Stimulated activated CD8-positive, alpha-beta memory T cell treated with anti-CD3 and anti-CD28 coated beads, Interleukin-2, amount 100 ng/mL, for 1 hour (primary cell): ENCODE data around the gene CDKN2AIPNL.

Source experiments
- DNase-seq, 2 donors: peaks; one replicate each; pipeline ENCODE4 v3.0.0-alpha.2; 2020; ENCODE audit warnings: low read depth in 2 of 2

Gene CDKN2AIPNL, protein sequence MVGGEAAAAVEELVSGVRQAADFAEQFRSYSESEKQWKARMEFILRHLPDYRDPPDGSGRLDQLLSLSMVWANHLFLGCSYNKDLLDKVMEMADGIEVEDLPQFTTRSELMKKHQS

DNA sequence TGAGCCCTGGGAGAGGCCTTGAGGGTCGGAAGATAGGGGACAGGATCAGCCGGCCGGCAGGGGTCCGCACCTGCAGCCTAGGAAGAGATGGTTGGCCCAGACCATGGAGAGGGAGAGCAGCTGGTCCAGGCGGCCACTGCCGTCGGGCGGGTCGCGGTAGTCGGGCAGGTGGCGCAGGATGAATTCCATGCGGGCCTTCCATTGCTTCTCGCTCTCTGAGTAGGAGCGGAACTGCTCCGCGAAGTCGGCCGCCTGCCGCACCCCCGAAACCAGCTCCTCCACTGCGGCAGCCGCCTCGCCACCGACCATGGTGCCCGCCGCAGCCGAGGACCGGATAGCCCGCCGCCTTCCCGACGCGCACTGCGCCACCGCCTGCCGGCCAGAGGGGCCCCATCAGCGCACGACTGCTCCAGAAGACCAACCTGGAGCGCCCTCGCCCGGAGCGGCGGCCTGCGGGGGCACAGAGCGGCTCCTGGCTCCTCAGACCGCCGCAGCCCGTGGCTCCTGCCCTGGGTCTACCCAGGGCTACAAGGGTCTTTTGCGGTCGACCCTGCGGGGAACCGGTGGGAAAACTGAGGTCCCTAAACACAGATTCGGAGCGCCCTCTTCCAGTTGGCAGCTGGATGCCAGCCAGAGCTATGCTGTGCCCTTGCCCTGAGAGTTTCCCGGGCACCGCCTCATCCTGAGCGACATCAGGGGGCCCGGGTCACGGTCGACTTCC, at the start of gene CDKN2AIPNL:
Gene CDKN2AIPNL, minus strand, starts transcription at position 336 of the 721 bp plus-strand sequence. Its CDS starts 27 bp downstream, at position 309.
- DNase-seq, result peak; percentile 75 to 81

DNA sequence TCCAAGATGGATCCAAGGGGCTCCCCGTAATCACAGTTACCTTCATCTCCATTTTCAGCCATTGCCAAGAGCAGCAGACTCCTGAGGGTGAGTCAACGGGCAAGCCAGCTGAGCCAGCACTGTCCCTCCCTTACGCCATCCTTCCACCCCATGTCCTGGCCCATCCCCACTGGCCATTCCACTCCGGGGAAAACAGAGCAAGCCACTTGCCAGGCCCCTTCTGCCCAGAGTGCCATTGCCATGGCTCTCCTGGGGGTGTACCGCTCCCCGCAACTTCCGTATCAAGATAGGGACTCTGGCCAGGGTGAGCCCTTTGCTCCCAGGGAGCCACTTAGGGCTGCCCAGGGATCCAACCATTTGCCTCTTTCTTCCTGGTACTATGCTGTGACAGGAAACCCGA, 48.9 kb upstream of the CDKN2AIPNL start:
- DNase-seq, result no peak

DNA sequence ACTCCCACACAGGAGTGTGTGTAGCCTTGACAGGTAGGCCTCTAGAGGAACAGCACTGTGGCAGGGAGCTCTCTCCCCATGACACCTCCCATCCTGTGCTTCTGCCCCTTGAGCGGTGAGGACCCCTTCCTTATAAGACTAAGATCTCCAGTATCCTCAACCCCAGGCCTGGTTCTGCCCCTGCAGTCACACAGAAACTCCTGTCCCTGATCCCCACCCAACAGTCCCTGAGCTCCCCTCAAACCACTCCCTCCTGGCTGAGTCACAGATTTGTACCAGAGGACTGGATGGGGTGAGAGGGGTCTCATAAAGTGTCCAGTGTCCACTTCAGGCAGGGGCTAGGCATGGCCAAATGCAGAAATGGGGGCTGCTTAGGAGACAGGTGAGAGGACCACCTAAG, 47.8 kb upstream of the CDKN2AIPNL start:
- DNase-seq, result no peak

DNA sequence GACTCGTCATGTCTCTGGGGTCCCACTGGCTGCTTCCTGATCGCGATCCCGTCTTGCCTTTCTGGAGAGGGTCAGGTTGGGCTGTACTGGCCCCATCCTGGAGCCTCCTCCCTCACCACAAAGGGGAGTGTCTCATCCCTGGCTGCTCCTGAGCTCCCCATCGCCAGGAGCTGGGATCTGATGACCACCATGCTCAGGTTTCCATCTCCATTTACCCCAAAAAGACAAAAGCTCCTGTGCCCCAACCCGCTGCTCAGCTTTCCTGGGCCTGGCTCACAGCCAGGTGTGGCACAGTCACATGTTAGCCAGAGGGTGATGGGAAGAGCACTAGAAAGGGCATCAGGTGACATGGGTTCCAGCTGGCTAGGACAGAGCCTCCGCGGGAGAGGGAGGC, 47.3 kb upstream of the CDKN2AIPNL start:
- no peak for DNase-seq

DNA sequence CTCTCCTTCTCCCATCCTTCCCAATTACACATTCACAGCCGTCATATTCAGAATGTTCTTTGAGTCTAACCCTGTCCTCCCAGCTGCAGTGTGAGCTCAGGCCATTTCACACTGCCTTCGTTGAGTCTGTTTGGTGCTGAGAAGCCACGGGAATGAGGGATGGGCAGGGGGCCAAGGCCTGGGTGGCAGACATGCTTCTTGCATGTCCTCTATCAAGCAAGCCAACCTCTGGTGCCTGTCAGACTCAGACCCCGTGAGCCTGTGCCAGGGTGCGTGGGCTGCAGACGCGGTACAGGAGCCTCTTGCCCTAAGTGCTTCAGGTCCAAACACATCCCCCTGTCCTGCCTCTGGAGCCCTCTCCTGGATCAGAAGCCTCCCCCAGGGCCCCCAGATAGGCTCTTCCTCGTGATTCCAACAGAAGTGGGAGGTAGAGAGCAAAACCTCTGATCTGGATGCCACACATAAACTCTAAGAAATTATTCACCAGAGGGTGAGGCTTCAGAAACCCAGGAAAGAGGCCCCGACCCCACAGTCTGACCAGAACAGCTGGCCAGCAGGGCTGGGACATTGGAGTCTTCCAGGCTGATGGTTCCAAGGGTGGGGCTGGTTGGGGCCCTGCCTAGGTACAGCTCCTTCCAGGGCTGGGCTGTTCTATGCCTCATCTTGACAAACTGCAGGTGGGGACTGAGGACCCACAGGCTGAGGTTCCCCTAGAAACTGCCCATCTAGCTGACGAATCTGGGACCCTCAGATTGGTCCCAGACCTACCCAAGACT, 46.7 kb upstream of the CDKN2AIPNL start:
- DNase-seq, result no peak

DNA sequence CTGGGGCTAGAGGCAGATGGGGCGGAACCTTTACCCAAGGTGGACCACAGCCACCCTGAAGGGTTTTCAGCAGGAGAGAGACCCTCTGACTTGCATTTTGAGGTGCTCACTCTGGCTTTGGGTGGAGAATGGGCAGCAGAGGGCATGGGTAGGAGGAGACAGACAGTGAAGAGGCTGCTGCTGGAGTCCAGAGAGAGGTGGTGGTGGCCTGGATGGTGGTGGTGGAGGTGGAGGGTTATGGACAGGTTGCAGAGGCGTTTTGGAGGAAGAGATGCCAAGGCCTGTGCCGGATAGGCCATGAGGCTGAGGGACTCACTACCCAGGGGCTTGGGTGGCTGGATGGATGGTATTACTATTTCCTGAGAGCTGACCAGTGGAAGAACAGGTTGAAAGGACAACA, 46.1 kb upstream of the CDKN2AIPNL start:
- no peak for DNase-seq

DNA sequence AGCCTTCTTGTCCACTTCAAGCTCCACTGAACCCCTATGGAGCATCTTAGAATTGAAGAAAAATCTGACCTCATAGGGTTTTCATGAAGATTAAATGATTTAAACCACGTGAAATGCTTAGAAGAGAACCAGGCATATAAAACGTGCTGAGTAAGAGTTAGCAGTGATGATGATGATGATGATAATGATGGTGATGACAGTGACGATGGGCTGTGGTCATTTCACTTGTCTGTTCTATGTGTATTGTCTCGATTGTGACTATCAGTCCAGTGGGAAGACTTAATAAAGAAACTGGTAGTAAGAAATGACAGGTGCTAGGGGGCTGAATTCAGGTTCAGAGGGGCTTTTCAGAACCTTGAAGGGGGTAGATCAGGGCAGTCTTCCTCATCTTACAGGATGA, 45.1 kb upstream of the CDKN2AIPNL start:
- DNase-seq, result no peak

DNA sequence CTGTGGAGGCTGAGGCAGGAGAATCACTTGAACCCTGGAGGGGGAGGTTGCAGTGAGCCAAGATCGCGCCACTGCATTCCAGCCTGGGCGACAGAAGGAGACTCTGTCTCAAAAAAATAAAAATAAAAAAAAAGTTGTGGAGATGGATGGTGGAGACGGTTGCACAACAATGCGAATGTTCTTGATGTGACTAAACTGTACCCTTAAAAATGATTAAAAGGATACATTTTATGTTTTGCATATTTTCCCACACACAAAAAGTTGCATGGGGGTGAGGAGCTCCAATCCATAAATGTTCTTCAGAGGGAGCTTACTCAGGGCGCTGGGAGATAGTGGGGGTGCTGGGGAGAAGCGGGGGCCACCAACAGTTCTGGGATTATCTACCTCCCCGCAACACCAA, 43.8 kb upstream of the CDKN2AIPNL start:
- no peak for DNase-seq

DNA sequence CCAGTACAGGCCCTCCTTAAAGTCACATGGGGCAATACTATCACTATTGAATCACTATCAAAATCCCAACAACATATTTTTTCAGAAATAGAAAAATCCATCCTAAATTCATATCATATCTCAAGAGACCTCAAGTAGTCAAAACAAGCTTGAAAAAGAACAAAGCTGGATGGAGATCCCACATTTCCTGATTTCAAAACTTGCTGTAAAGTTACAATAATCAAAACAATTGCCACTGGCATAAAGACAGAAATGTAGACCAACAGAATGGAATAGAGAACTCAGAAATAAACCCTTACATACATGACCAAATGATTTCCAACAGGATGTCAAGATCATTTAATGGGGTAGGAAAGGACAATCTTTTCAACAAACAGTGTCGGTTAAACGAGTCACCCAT, 41.3 kb upstream of the CDKN2AIPNL start:
- no peak for DNase-seq

DNA sequence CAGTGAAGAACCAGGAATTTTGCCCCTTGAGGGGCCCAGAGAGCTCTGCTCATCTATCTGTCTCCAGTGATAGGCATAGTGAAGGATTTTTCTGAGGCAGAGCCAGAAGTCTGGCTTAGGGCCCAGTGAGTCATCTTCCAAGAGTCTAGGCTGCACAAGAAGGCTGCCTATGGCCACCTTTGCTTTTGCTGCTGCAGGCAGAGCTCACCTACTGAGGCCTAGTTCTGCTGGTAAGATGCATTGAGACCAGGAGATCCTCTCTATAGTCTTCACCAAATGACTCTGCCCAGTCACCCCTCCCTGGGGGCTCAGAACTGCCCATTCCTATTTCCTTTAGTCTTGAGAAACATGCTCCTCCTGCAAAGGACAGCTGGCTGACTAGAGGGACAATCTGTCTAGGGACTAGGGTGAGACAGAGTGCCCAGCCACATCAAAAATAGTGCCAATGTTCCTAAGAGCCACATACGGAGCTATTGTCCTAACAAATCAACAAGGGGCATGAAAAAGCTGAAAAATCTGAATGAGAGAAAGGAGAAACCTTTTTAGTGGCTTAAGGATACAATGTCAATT, 40.3 kb upstream of the CDKN2AIPNL start:
- DNase-seq, result no peak

DNA sequence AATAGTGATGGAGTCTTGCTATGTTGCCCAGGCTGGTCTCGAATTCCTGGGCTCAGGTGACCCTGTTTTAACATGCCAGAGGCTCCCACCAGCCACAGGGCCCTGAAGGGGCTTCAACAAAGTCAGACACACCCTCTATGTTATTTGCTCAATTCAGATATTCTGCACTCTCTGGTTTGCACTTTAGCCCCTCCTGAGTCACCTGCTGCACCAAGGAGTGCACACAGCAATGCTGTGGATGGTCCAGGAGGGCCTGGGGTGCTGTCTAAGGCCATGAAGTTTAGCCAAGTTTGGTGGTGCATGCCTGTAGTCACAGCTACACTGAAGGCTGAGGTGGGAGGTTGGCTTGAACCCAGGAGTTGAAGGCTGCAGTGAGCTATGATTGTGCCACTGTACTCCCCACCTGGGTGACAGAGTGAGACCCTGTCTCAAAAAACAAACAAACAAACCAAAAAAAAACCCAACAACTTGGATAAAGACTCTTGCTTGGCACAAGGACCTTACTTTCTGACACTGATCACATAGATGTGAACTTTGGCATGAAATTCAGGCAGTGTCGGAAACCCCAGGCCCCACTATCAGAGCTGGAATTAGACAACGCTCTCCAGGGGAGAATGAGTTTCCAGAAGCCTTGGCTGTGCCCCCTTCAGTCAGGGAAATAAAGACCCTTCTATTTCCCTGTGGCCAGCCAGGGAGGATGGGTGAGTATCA, 39.7 kb upstream of the CDKN2AIPNL start:
- DNase-seq, result no peak

DNA sequence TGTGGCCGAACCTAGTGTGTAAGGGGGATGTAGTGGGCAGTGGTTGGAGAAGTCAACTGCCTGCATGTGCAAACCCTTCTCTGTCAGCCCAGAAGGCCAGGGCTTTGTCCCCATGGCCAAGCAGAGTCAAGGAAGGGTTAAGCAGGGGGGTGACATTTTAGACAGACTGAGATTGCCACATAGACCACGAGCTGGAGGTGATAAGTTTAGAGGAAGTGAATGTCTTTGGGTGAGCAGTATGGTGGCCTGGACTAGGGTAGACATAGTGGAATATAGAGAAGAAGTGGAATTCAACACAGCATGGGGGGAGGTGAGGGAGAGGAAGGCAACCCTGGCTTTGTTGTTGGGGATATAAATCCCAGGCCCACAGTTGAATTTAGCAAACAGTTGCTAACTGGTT, 38.7 kb upstream of the CDKN2AIPNL start:
- DNase-seq, result no peak

DNA sequence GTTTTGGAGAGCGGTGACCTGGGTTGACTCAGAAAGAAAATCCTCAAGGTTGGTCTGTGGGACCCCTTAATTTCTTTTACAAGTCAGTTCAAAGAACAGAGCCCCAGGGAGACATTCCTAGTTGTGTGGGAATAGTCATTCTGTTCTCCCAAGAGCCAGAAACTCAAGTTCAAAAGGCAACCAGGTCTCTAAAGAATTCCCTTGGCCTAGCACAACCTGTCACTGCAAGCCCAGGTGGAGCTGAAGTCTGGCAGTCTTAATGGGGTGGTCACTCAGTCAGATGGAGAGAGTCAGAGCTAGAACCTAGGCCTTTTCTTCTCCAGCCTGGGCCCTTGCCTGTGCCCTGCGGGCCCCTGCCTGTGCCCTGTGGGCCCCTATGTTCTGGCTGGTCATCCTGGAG, 37.5 kb upstream of the CDKN2AIPNL start:
- DNase-seq, result no peak

DNA sequence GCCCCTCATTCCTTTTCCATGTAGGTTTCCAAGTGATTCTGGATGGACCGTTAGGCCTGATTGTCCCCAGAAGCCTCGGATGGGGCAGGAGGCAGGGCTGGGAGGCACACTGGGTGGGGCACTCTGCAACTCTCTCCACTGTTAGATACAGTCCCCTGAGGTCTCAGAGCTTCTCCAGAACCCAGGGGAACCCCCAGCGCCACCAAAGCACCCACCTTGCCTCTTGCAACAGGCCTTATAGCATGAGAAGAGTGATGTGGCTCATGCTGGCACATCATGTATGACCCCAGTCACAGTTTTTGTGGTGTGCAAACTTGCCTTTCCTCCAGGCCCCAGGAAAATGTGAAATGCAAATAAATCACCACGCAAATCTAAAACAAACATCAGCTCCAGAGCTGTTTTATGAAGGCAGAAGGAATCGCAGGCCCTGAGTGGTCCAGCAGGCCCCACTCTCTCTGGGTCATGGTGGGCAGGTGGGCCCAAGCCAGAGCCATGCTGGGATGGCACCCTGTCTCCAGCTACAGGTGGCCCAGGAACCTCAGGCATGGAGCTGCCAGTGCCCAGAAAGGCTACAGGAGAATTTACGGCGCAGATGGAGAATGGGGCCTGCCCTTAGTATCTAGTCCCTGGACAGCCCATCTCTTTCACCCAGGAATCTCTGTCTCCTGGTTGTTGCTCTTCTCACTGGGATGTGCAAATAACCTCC, 36.3 kb upstream of the CDKN2AIPNL start:
- DNase-seq, result no peak

DNA sequence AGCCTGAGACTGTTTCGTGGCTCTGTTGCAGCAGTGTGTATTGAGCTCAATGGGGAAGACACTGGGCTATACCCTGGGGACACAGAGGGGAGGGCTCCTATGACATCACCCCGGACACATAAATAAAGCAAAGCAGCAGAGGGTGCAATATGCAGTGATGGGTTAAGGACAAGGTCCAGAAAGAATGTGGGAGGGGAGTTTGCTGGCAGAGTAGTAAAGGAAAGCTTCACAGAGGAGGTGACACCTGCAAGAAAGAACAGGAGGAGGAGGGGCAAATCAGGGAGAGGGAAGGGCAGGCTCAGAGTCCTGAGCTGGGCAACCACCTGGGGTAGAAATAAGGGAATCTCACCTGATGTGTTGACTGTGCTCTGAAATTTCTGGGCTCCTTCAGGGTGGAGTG, 35.3 kb upstream of the CDKN2AIPNL start:
- DNase-seq, result no peak

DNA sequence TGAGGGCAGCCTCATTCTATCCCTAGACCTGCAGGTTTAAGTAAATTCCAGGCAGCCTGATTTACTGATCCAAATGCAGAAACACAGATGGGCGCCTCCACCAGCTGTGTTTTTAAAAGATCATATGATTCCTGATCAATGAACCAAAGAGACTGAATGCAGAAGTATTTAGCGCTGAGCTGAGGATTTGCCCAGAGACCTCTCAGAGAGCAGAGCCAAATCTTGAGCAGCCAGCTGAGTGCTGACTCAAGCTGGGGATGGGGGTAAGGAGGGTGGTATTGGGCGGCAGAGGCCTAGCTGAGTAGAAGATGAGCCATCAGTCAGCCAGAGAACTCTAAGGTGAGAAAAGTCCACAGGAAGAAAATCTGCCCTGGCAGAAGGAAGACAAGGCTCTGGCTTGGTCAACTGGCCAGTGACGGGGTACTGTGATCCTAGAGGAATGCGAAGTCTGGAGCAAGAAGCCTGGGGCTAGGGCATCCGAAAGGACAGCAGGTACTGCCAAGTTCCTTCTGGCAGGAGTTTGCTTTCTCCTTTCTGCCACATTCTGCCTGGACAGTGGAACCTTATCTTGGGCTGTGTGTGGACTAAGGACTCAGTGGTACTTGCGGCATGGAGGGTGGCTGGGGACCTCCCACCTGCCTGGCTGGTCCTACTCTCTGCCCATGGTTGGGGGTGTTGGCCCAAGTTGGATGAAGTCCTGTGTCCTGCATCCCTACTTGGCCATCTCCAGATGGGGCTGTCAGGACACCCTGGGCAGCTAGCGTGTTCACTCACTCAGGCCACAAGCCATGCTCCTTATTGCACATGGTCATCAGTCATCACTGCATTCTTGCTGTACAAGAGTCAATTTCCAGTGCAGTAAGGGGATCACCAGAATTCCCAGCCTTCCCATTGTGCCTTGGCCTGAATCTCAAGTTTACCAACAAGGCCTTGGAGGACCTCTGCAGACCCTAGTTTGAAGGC, 34.5 kb upstream of the CDKN2AIPNL start:
- DNase-seq, result no peak

DNA sequence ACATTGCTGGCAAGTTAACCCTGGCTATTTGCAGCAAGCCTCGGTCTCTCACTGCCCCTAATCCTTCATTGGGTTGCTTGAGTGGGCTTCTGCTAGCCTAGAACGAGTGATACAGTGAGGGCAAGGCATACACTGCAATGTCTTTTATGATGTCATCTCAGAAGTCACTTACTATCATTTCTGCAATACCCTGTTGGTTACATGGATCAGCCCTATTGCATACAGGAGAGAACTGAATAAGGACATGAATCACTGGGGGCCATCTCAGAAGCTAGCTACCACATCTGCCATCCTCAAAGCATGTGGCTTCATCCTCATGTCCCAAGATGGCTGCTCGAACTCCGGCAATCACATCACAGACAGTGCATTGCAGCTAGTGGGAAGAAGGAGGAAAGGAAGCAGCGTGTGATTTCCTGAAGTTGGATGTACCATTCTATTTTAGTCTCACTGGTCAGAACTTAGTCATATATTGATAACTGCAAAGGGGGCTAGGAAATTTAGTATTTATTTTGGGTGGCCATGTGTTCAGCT, 33.3 kb upstream of the CDKN2AIPNL start:
- no peak for DNase-seq

DNA sequence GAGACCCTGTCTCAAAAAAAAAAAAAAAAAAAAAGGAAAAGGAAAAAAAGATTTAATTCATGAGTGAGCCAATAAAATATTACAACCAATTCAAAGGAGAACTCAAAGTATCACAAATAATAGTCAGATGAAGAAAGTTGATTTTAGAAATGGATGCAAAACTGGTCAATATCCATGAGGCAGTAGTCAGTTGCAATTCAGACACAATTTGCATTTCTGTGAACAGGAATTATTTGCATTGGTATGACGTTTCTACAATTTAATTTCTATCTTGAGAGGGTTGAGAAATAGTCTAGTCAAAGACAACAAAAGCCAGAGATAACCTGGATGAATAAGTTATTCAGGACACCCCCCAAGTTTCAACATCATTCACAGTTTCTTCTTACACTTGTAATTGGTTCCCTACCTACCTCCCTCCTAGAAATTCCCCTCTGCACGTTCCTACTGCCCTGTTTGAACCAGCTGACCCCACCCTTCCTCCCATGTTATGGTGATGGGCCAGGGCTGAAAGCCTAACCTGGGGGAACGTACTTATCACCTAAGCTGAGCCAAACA, 28.6 kb upstream of the CDKN2AIPNL start:
- DNase-seq, result no peak

DNA sequence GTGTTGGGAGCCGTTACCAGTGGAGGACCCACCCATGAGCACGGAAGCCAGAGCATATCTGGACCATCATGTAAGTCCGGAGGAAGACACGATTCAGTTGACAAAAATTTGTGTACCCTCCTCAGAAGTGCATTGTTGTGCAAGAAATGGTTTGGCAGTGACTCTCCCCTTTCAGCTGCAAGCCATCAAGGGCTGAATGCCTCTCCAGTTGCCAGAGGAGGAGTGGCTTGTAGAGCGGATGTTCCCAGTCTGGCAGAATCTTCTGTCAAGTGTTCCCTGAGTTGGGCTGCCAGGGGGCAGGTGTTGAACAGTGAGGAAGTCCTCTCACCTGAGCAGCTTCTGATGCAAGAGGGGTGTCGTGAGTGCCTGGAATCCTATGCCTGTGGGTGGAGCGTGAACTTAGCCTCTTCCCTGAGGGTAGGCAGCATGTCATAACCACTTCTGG, 27.6 kb upstream of the CDKN2AIPNL start:
- no peak for DNase-seq

DNA sequence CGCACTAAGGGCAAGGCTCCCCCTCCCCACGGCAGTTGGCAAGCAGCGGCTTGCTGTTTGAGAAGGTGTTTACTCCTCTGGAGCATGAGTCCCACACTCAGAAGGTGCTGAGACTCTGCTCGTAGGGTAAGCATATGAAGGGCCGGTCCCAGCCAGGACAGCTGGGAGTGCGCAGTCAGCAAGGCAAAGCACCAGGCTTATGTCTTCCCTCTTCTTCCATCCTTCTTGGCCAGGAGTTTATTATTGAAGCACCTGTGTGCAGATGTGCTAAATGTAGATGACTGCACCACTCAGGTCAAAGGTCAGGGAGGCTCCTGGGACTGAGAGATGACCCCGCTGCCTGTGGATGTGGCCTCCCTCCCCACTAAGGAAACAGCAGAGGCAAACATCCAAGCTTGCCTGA, 27.0 kb upstream of the CDKN2AIPNL start:
- no peak for DNase-seq
